ENCODE data around the gene NANOS1. TPM values are rescaled to one million over a fixed set of nuclear protein-coding genes. Genes with fewer than 3 reads are reported as not detected.

The NANOS1 gene
- total RNA-seq, 1 experiment from 2014 or later = 18.0 TPM

DNA sequence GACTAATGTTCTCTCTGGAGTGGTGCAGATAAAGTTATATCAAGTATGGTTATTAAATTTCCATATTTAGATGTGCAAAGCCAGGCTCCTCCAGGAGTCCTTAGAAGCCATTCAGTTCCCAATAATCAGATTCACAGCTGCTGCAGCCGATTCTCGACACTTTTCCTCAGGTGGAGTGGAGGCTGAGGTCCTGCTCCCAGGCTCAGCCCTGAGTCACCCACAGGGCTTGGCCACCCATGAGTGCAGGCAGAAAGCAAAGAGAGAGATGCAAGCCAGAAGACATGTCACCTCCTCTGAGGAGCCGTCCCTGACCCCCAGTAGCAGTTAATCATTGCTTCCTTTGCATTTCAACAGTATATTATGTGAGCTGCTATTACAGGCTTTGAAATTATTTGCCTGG lies 36.3 kb upstream of the NANOS1 start:
- in situ Hi-C loops (cut with HindIII; ENCODE audit: low pct_unique_long_range_greater_than_20kb, low sequenced_read_pairs) (no loop called here), intact Hi-C loops (cut with micrococcal nuclease; ENCODE audit: unreplicated experiment) (no loop called here)
- TF ChIP-seq TCF7L2 (IDR thresholded peaks at IDR 0.05; ENCODE audit: low read depth, low read length) = no peak
- TF ChIP-seq POLR2AphosphoS5 (IDR thresholded peaks at IDR 0.05; ENCODE audit: low read depth, low read length) = no peak
- no peak for TF ChIP-seq REST (IDR thresholded peaks at IDR 0.05; ENCODE audit: insufficient read depth in 1 of 2, low read depth in 2 of 2, low read length in 1 of 2)
- no peak for TF ChIP-seq SIN3A (IDR thresholded peaks at IDR 0.05; ENCODE audit: borderline replicate concordance, insufficient read depth, low read depth, low read length)
- TF ChIP-seq CTCF (IDR thresholded peaks at IDR 0.05) = no peak
- no peak for ATAC-seq
- CTCF ChIA-PET = no interaction called here
- BruUV-seq (replicated peaks) = no TSS peak
- Histone ChIP-seq H3K4me1 (ENCODE audit: control insufficient read depth, insufficient read depth, low read length) (no peaks in the 10 kb centered on the region), H3K9me3 (ENCODE audit: control insufficient read depth, insufficient read depth, low read depth, low read length) (no peaks in the 10 kb centered on the region), H3K27me3 (ENCODE audit: control insufficient read depth, insufficient read depth, low read length) (no peaks in the 10 kb centered on the region), H3K27ac (ENCODE audit: low read length) (no peak overlapping the region), H3K36me3 (ENCODE audit: control insufficient read depth, insufficient read depth, low read length) (no peaks in the 10 kb centered on the region), H3K4me3 (ENCODE audit: low read depth in 2 of 2, low read length in 2 of 2) (no peak overlapping the region)
- DNase-seq (ENCODE audit: low read depth, low spot score) = no peak
- POLR2A ChIA-PET = no interaction called here

DNA sequence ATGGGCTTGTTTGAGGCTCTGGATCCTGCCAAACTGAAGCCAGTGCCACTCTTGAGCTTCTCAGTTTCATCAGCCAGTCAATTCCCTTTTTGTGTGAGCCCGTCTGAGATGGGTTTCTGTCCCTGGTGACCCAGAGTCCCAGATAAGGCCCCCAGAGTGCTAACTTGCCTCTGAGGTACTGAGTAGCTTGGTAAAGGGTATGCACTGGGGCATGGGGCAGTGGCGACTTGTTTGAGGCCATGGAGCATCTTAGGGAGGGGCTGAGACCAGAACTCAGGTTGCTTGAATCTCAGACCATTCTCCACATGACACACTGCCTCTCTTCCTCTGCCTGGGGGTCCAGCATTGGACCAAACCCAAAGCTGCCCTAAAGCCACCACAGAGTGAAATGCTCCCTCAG lies 35.2 kb upstream of the NANOS1 start:
- no TSS peak for BruUV-seq (replicated peaks)
- no peaks in the 10 kb centered on the region for H3K9me3 ChIP-seq (ENCODE audit: control insufficient read depth, insufficient read depth, low read depth, low read length)
- H3K4me3 ChIP-seq (ENCODE audit: low read depth in 2 of 2, low read length in 2 of 2) = no peak overlapping the region
- ATAC-seq (no peak), DNase-seq (ENCODE audit: low read depth, low spot score) (no peak)
- H3K27ac ChIP-seq (ENCODE audit: low read length) = no peak overlapping the region
- in situ Hi-C loops (cut with HindIII; ENCODE audit: low pct_unique_long_range_greater_than_20kb, low sequenced_read_pairs) (no loop called here), intact Hi-C loops (cut with micrococcal nuclease; ENCODE audit: unreplicated experiment) (no loop called here)
- ChIA-PET POLR2A (no interaction called here), CTCF (no interaction called here)
- no peaks in the 10 kb centered on the region for H3K36me3 ChIP-seq (ENCODE audit: control insufficient read depth, insufficient read depth, low read length)
- TF ChIP-seq CTCF (IDR thresholded peaks at IDR 0.05) (no peak), REST (IDR thresholded peaks at IDR 0.05; ENCODE audit: insufficient read depth in 1 of 2, low read depth in 2 of 2, low read length in 1 of 2) (no peak), TCF7L2 (IDR thresholded peaks at IDR 0.05; ENCODE audit: low read depth, low read length) (no peak), POLR2AphosphoS5 (IDR thresholded peaks at IDR 0.05; ENCODE audit: low read depth, low read length) (no peak), SIN3A (IDR thresholded peaks at IDR 0.05; ENCODE audit: borderline replicate concordance, insufficient read depth, low read depth, low read length) (no peak)
- H3K4me1 ChIP-seq (ENCODE audit: control insufficient read depth, insufficient read depth, low read length) = no peaks in the 10 kb centered on the region
- H3K27me3 ChIP-seq (ENCODE audit: control insufficient read depth, insufficient read depth, low read length) = no peaks in the 10 kb centered on the region
